Inflammatory macrophage treated with lipopolysaccharide for 4 hours (primary cell): Measurements from ENCODE around the gene SPECC1L.

Experiments used
- DNase-seq: peaks from one replicate; pipeline ENCODE4 v3.0.0-alpha.2; 2020

SPECC1L gene

GRCh38 chr22:24404561-24405275, 134.1 kb downstream of the SPECC1L start:
- DNase-seq, result no peak

- peak; percentile 43 for DNase-seq
Measured at GRCh38 chr22:24405631-24406321, 135.1 kb downstream of the SPECC1L start.

- DNase-seq, result no peak
Measured at GRCh38 chr22:24406322-24407277, 136.0 kb downstream of the SPECC1L start.

- DNase-seq, result no peak
Measured at GRCh38 chr22:24407278-24407665, 136.6 kb downstream of the SPECC1L start.

GRCh38 chr22:24407884-24408283, 137.3 kb downstream of the SPECC1L start:
- DNase-seq, result no peak

GRCh38 chr22:24408630-24409029, 138.0 kb downstream of the SPECC1L start:
- no peak for DNase-seq

- DNase-seq, result no peak
Measured at GRCh38 chr22:24409707-24410106, 139.1 kb downstream of the SPECC1L start.

GRCh38 chr22:24410110-24410856, 139.7 kb downstream of the SPECC1L start:
- no peak for DNase-seq

- no peak for DNase-seq
Measured at GRCh38 chr22:24411256-24412004, 140.8 kb downstream of the SPECC1L start.

GRCh38 chr22:24412274-24412673, 141.6 kb downstream of the SPECC1L start:
- no peak for DNase-seq

GRCh38 chr22:24413271-24413670, 142.6 kb downstream of the SPECC1L start:
- no peak for DNase-seq

- no peak for DNase-seq
Measured at GRCh38 chr22:24413736-24414385, 143.2 kb downstream of the SPECC1L start.

- no peak for DNase-seq
Measured at GRCh38 chr22:24414523-24414922, 143.9 kb downstream of the SPECC1L start.

GRCh38 chr22:24414984-24415945, 144.6 kb downstream of the SPECC1L start:
- no peak for DNase-seq

GRCh38 chr22:24416095-24416494, 145.5 kb downstream of the SPECC1L start:
- no peak for DNase-seq

GRCh38 chr22:24416611-24417010, 146.0 kb downstream of the SPECC1L start:
- DNase-seq, result no peak

- DNase-seq, result no peak
Measured at GRCh38 chr22:24417200-24417599, 146.6 kb downstream of the SPECC1L start.

- DNase-seq, result no peak
Measured at GRCh38 chr22:24417901-24418641, 147.4 kb downstream of the SPECC1L start.

GRCh38 chr22:24418786-24419474, 148.3 kb downstream of the SPECC1L start:
- no peak for DNase-seq
